Measurements from ENCODE around the gene MAST1.
"Not testable (repeated sequence)": the region's sequence is repeated elsewhere in the genome, so short reads cannot be mapped to it uniquely, and the experiment has no call there.

MAST1 gene

GRCh38 chr19:12840091-12841079 lies 2.1 kb downstream of the MAST1 start:
- DNase-seq (ENCODE audit: low read depth), result peak; percentile 83

- DNase-seq (ENCODE audit: low read depth), result no peak
These were observed 2.8 kb downstream of the MAST1 start for GRCh38 chr19:12841094-12841493.

- no peak for DNase-seq (ENCODE audit: low read depth)
These were observed 4.2 kb downstream of the MAST1 start for GRCh38 chr19:12842511-12842910.

- no peak for DNase-seq (ENCODE audit: low read depth)
These were observed 5.0 kb downstream of the MAST1 start for GRCh38 chr19:12843328-12843727.

- no peak for DNase-seq (ENCODE audit: low read depth)
These were observed 5.9 kb downstream of the MAST1 start for GRCh38 chr19:12843999-12844732.

- not testable (repeated sequence) for DNase-seq (ENCODE audit: low read depth)
These were observed 8.3 kb downstream of the MAST1 start for GRCh38 chr19:12846613-12847012.

- peak; percentile 90 for DNase-seq (ENCODE audit: low read depth)
These were observed 9.1 kb downstream of the MAST1 start for GRCh38 chr19:12847159-12848139.

- no peak for DNase-seq (ENCODE audit: low read depth)
These were observed 18.3 kb downstream of the MAST1 start for GRCh38 chr19:12856653-12857052.

GRCh38 chr19:12858041-12858928 lies 20.0 kb downstream of the MAST1 start:
- DNase-seq (ENCODE audit: low read depth), result no peak

GRCh38 chr19:12859546-12859945 lies 21.2 kb downstream of the MAST1 start:
- no peak for DNase-seq (ENCODE audit: low read depth)

GRCh38 chr19:12864143-12864542 lies 25.8 kb downstream of the MAST1 start:
- no peak for DNase-seq (ENCODE audit: low read depth)

GRCh38 chr19:12864721-12865715 lies 26.7 kb downstream of the MAST1 start:
- DNase-seq (ENCODE audit: low read depth), result no peak

GRCh38 chr19:12865746-12866415 lies 27.6 kb downstream of the MAST1 start:
- DNase-seq (ENCODE audit: low read depth), result no peak

- DNase-seq (ENCODE audit: low read depth), result no peak
These were observed 28.3 kb downstream of the MAST1 start for GRCh38 chr19:12866416-12867119.

- peak; percentile 64 for DNase-seq (ENCODE audit: low read depth)
These were observed 29.1 kb downstream of the MAST1 start for GRCh38 chr19:12867120-12868099.

- DNase-seq (ENCODE audit: low read depth), result no peak
These were observed 30.3 kb downstream of the MAST1 start for GRCh38 chr19:12868540-12869112.

GRCh38 chr19:12871681-12872080 lies 33.4 kb downstream of the MAST1 start:
- DNase-seq (ENCODE audit: low read depth), result no peak
